Aorta (tissue), 5 donors: Measurements from ENCODE around the gene PARP3. TPM values are rescaled to one million over a fixed set of nuclear protein-coding genes. Genes with fewer than 3 reads are reported as not detected.
"Not testable (repeated sequence)": the region's sequence is repeated elsewhere in the genome, so short reads cannot be mapped to it uniquely, and the experiment has no call there.

ENCODE experiments used
- ATAC-seq: fragments of 200-7000 bp; cut with Tn5 transposase; one replicate; pipeline ENCODE4 v1.9.1; 2022; ENCODE audit warnings: moderate library complexity; ENCODE audit not compliant: low FRiP score
- DNase-seq, 2 donors: peaks; one replicate each; pipeline ENCODE4 v3.0.0-alpha.2; 2020
- H3K27ac ChIP-seq, 2 donors: one replicate each; pipeline ENCODE4 v1.5.1; 2013; ENCODE audit warnings: low read length in 2 of 2, mild to moderate bottlenecking in 2 of 2, moderate library complexity in 2 of 2, control low read depth in 1 of 2, inconsistent platforms in 1 of 2, low read depth in 1 of 2
- H3K27me3 ChIP-seq, 2 donors: one replicate each; pipeline ENCODE4 v1.6.1; 2013; ENCODE audit warnings: control low read depth in 1 of 2, low read length in 1 of 2, mild to moderate bottlenecking in 1 of 2, moderate library complexity in 1 of 2; ENCODE audit not compliant: insufficient read depth in 2 of 2, control insufficient read depth in 1 of 2
- H3K36me3 ChIP-seq, 2 donors: one replicate each; pipeline ENCODE4 v1.6.1; 2013; ENCODE audit warnings: control low read depth in 1 of 2, low read length in 1 of 2, mild to moderate bottlenecking in 1 of 2; ENCODE audit not compliant: insufficient read depth in 2 of 2, control insufficient read depth in 1 of 2
- H3K4me1 ChIP-seq, 2 donors: one replicate each; pipeline ENCODE4 v1.6.1; 2013; ENCODE audit warnings: low read length in 2 of 2, control low read depth in 1 of 2, mild to moderate bottlenecking in 1 of 2, moderate library complexity in 1 of 2; ENCODE audit not compliant: insufficient read depth in 2 of 2, control insufficient read depth in 1 of 2
- H3K4me3 ChIP-seq, 2 donors: one replicate each; pipeline ENCODE4 v1.5.1; 2013; ENCODE audit warnings: low read length in 2 of 2, control low read depth in 1 of 2, mild to moderate bottlenecking in 1 of 2
- H3K9me3 ChIP-seq: one replicate; pipeline ENCODE4 v1.6.1; 2013; ENCODE audit warnings: mild to moderate bottlenecking, low read length; ENCODE audit not compliant: control insufficient read depth
- WGBS, 2 donors: extraction: QIAGEN DNeasy Blood & Tissue Kit; methylation state at CpG; one replicate each; pipeline ENCODE4 v1.1.7; 2013; 5-methylcytosine and 5-hydroxymethylcytosine counted together
- intact Hi-C, 2 donors: fragments of 100-400 bp; cut with DNase I; formaldehyde crosslinking; loops; one replicate each; pipeline versions ENCODE4 v1.14.2 to v1.15.0; 2022
- long read RNA-seq, 2 donors: library from polyadenylated mRNA; unstranded; transcript quantifications; one replicate each; pipeline ENCODE4 v2.0.0, GENCODE V29; 2020 to 2021
- polyA plus RNA-seq, 2 donors: library from polyadenylated mRNA; stranded (reverse); fragments of 200-250 nt; gene quantifications; one replicate each; pipeline ENCODE4 v1.2.3, GENCODE V29; 2013
- total RNA-seq, 2 donors: library from RNA; stranded (reverse); fragmentation: NEBNext Ultra II Directional; extraction: Animal tissue kit (Norgen Biotek cat#: 25700); gene quantifications; one replicate each; pipeline ENCODE4 v1.2.1, GENCODE V29; 2021
- donor health status: healthy with polysubstance abuse.
- donor health status: Bipolar disorder and iron deficiency.
- donor health status: DM: no; HTN: no; CAD: no.
- donor health status: DM: no; HTN: no; CAD: no.
- donor health status: DM: yes; HTN: yes; CAD: no.

The PARP3 gene
- total RNA-seq: 10 to 100 TPM; 11.6 to 18.1 TPM
- 10 to 100 TPM; 11.0 to 35.0 TPM for polyA plus RNA-seq
- long read RNA-seq, donor 1, transcript PARP3-201 (11 exons, 2,336 nt): major isoform, 19 of 62 reads
- long read RNA-seq, donor 1, transcript PARP3-203 (11 exons, 2,360 nt): minor isoform, 6 of 62 reads
- long read RNA-seq, donor 1, partial matches to known transcripts: 21 of 62 reads
- long read RNA-seq, donor 1, other reads (novel, unspliced or antisense): 16 of 62 reads
- long read RNA-seq, donor 2, transcript PARP3-201 (11 exons, 2,336 nt): major isoform, 5 of 17 reads
- long read RNA-seq, donor 2, partial matches to known transcripts: 5 of 17 reads
- long read RNA-seq, donor 2, other reads (novel, unspliced or antisense): 4 of 17 reads

DNA sequence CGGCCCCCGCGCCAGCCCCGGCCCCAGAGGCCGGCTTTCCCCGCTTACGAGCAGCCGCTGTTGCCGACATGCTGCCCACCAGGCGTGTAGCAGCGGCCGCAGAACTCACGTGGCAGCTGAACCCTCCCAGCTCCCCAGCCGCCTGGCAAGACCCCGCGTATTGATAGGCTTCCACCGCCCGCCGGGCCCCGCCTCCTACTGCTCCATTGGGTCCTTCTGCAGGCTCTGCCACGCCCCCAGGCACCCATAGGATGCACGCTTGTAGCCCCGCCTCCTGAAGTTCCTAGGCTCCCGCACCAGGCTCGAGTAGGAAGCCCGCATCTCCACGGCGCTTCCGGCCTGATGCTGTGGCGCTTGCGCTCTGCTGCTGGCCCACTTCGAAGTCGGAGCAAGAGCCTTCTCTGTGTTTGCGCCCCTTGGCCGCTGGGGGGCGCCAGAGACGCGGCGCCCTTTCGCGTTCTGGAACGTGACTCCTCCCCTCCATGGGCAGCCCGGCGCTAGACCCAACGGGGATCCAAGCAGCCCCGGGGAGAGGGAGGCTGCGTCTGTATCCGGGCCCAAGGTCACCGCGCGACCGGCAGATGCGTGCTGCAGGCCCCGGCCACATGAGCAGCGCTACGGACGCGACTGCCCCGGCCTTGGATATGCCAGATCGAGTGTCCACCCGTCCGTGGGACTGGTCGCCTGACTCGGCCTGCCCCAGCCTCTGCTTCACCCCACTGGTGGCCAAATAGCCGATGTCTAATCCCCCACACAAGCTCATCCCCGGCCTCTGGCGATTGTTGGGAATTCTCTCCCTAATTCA lies at the start of gene PARP3, which contains the start of gene RRP9:
TSS of gene PARP3 (plus strand) at position 566 of the 805 bp plus-strand sequence. CDS start 993 bp downstream, outside the sequence.
TSS of gene RRP9 (minus strand) at position 107 of the 805 bp plus-strand sequence. CDS start at position 70, 37 bp downstream.
- peak; percentile 96 for ATAC-seq
- H3K4me3 ChIP-seq: peak within 1 kb of the TSS; percentile 64 to 72
- no peaks in the 10 kb centered on the region for H3K4me1 ChIP-seq
- H3K27ac ChIP-seq: peak within 1 kb of the TSS; percentile 83 to 94
- no peaks in the 10 kb centered on the region for H3K27me3 ChIP-seq
- H3K36me3 ChIP-seq: peaks cover 0 to under 1% of the 10 kb centered on the region in 2 donors
- WGBS, 2 donors: 1% methylated on average over 67 of the region's 67 CpGs
- H3K9me3 ChIP-seq: no peaks in the 10 kb centered on the region
- intact Hi-C loops: loop anchor here in 1 of 2 donors (1.0 kb wide), 1 partner anchor 32 kb away; the partner anchor contains the start of gene ABHD14B
- peak; percentile 100 for DNase-seq

GRCh38 chr3:51894391-51894790 lies 47.8 kb upstream of the PARP3 start:
- no peaks in the 10 kb centered on the region for H3K27me3 ChIP-seq
- H3K4me3 ChIP-seq: no peak overlapping the region
- 75 to 78% methylated on average over 4 of the region's 4 CpGs for WGBS, 2 donors
- no peak overlapping the region for H3K27ac ChIP-seq
- no peaks in the 10 kb centered on the region for H3K9me3 ChIP-seq
- H3K36me3 ChIP-seq: no peaks in the 10 kb centered on the region
- no peak for DNase-seq
- H3K4me1 ChIP-seq: no peaks in the 10 kb centered on the region
- ATAC-seq: no peak
- intact Hi-C loops: no loop called here

GRCh38 chr3:51894939-51895338 lies 47.2 kb upstream of the PARP3 start:
- H3K9me3 ChIP-seq: no peaks in the 10 kb centered on the region
- DNase-seq (no peak), ATAC-seq (no peak)
- no peak overlapping the region for H3K27ac ChIP-seq
- 92 to 93% methylated on average over 16 of the region's 16 CpGs for WGBS, 2 donors
- intact Hi-C loops: no loop called here
- no peaks in the 10 kb centered on the region for H3K27me3 ChIP-seq
- no peaks in the 10 kb centered on the region for H3K36me3 ChIP-seq
- H3K4me1 ChIP-seq: no peaks in the 10 kb centered on the region
- no peak overlapping the region for H3K4me3 ChIP-seq

GRCh38 chr3:51896607-51897305 lies 45.4 kb upstream of the PARP3 start:
- intact Hi-C loops: no loop called here
- Histone ChIP-seq H3K4me1 (no peaks in the 10 kb centered on the region), H3K36me3 (no peaks in the 10 kb centered on the region), H3K9me3 (no peaks in the 10 kb centered on the region), H3K27ac (no peak overlapping the region), H3K4me3 (no peak overlapping the region), H3K27me3 (no peaks in the 10 kb centered on the region)
- ATAC-seq: no peak
- 91 to 95% methylated on average over 10 of the region's 10 CpGs for WGBS, 2 donors
- no peak for DNase-seq

GRCh38 chr3:51897391-51897790 lies 44.8 kb upstream of the PARP3 start:
- Histone ChIP-seq H3K4me3 (no peak overlapping the region), H3K4me1 (no peaks in the 10 kb centered on the region), H3K36me3 (no peaks in the 10 kb centered on the region), H3K9me3 (no peaks in the 10 kb centered on the region), H3K27me3 (no peaks in the 10 kb centered on the region), H3K27ac (no peak overlapping the region)
- DNase-seq (no peak), ATAC-seq (no peak)
- 80 to 85% methylated on average over 15 of the region's 15 CpGs for WGBS, 2 donors
- intact Hi-C loops: no loop called here

GRCh38 chr3:51900043-51900442 lies 42.1 kb upstream of the PARP3 start:
- 67 to 68% methylated on average over 7 of the region's 7 CpGs for WGBS, 2 donors
- intact Hi-C loops, H3K9me3 ChIP-seq, ATAC-seq, H3K4me3 ChIP-seq, H3K27ac ChIP-seq, H3K4me1 ChIP-seq, H3K36me3 ChIP-seq, H3K27me3 ChIP-seq, DNase-seq: not testable (repeated sequence)

GRCh38 chr3:51902361-51902760 lies 39.8 kb upstream of the PARP3 start:
- DNase-seq, intact Hi-C loops, H3K36me3 ChIP-seq, H3K27me3 ChIP-seq, H3K9me3 ChIP-seq, ATAC-seq, H3K4me3 ChIP-seq, H3K27ac ChIP-seq, H3K4me1 ChIP-seq: not testable (repeated sequence)
- WGBS, 2 donors: 73% methylated on average over 6 of the region's 7 CpGs

DNA sequence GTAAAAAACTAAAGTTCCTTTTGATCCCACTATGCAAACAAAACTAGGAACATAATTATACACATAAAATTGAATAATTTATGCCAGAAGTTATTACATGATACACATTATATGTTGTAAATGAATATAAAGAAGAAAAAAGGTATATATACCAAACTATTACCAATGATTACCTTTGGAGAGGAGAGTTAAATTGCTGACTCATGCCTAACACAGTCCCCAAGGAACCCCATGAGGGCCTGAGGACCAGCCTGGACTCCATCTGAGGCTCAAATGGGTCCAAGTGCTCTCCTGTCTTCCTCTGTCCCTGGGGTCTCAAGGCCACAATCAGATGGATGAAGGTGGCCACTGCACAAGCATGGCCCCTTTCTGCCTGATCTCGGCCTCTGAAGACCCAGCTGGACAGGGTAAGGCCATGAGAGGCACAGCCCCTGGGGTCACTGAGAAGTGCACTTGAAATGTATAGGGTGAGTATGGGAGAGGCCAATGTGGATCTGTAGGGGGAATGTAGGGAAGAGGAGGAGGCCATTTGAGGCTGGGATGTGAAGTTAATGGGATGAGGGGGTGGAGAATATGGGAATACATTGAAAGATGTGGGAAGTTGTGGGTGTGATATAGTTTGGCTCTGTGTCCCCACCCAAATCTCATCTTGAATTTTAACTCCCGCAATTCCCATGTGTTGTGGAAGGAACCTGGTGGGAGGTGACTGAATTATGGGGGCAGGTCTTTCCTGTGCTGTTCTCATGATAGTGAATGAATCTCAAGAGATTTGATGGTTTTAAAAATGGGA lies 37.9 kb upstream of the PARP3 start:
- Histone ChIP-seq H3K36me3 (no peaks in the 10 kb centered on the region), H3K27ac (no peak overlapping the region), H3K4me1 (no peaks in the 10 kb centered on the region), H3K4me3 (no peak overlapping the region), H3K27me3 (peaks cover 0 to 2% of the 10 kb centered on the region in 2 donors), H3K9me3 (peaks cover 8% of the 10 kb centered on the region)
- WGBS, 2 donors: 86 to 88% methylated on average over 2 of the region's 2 CpGs
- ATAC-seq (no peak), DNase-seq (no peak)
- intact Hi-C loops: no loop called here
